GOT3 (cell line): ENCODE results near the gene AMPD3.

ENCODE experiments used
- DNase-seq: peaks from one replicate; lab custom pipeline; 2025; ENCODE audit warnings: mixed read lengths; lab: John Stamatoyannopoulos, UW

Gene AMPD3

DNA sequence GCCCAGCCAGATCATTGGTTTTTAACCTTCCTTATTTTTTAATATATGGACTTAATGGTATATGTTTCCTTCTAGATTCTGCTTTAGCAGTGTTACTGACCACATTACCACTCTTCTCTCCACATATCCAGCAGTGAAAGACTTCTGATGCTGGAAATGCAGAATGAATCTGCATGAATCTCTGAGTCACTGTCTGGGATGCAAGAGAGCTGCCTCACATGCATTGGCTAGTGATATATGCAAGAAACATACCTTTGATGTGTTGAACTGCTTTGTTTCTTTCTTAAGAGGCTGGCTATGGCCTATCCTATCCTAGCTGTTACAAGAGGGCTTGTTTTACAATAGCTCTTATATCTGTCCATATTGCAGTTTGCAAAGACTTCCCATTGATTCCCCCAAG is 16.6 kb upstream of the AMPD3 start:
- no peak for DNase-seq

DNA sequence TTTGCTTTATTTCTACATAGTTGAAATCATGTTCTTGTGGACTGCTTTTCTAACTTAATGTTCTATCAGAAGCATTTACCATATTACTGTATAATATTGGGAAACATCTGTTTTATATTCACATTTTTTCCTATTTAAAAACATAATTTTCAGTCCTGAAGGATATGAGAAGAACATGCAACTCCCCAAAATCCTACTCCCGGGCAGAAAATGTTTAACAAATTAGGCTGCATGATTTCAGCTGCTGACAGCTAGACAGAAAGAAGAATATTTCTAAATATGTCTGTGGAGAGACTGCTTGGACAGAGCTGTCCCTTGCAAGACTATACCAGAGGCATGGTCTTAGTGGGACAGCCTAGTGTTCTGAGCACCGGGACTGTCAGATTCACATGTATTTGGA is 15.7 kb upstream of the AMPD3 start:
- DNase-seq: no peak

DNA sequence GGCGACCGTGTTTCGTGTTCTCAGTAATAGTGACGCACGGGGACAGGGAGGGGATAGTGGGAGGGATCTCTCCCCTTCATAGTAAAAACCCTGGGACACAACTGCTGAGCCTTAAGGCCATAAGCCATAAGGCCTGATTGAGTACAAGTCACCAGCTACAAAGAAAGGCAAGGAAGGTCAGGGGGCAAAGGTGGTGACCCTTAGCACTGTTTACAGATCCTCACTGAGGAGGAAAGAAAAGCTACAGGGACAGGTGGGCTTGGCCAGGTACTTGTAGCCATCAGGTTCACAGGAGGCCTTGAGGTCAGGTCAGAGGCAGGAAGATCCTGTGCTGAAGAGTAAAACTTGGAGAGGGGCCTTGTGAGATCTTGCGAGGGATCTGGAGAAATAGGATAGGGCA is 15.1 kb upstream of the AMPD3 start:
- no peak for DNase-seq

DNA sequence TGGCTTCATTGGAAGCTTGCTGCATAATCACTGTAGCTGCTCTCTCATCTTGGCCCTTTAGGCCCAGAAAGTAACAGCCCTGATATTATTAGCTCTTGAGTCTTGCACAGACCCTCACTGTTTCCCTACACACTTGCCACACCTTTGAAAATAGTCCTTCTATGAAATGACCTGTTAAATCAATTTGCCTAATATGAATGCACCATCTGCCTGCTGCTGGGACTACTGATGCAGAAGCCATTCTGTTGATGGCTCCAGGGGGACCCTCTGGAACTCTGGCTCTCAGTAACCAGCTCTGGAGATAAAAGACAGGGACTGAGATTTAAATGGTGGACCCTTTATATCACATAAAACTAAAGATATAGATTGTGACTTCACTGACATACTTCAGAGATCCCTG is 14.7 kb upstream of the AMPD3 start:
- no peak for DNase-seq

DNA sequence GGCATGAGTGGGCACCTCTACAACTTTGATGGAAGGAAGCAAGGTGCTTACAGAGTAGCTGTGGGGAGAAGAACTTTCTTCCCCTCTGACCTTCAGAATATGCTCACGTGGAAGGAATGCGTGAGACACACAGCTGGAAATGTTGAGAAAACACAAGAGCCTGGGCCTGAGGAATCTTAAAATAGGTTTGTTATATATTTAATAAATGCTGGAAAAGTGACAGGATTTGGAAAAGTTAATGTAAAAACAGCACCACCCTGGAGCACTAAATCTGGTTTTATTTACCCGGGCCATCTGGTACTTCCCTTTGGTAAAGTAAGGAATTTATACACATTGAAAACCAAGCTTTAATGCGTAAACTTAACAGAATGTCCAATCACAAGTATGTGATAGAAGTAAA is 14.0 kb upstream of the AMPD3 start:
- DNase-seq: no peak

DNA sequence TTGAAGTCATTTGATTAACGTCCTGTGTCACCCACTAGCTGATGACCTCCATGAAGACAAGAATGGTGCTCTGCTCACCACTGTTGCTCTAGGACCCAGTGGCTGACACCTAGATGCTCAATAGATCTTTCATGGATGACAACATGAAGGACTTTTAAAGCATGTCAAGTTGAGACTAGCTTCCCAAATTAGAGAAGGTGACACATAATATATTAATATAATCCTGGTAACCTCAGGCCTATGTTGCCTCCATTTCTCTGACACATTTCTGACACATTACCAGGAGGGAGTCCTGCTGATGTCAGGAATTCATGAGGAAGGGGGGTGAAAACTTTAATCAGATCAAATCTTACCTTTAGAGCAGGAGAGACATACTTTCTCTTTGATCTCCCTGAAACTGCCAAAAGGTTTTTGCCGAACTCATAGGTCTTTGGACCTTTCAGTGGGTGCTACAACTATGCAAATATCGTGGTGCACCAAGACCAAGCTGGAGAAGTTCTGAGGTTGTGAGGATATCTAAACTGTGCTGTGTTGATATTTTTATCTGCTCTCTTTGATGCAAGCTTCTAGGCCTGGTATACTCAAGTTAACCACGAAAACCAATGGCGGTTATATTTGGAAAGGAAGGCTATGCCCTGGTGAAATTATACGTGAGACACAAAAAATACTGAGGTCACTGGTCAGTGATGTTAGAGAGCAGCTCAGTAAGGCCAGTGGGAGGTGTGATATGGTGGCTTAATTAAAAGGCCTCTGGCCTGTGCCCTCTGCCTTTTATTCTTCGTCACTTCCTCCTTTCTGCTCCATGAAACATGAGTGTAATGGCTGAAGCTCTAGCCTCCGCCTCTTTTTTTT is 13.2 kb upstream of the AMPD3 start:
- no peak for DNase-seq

DNA sequence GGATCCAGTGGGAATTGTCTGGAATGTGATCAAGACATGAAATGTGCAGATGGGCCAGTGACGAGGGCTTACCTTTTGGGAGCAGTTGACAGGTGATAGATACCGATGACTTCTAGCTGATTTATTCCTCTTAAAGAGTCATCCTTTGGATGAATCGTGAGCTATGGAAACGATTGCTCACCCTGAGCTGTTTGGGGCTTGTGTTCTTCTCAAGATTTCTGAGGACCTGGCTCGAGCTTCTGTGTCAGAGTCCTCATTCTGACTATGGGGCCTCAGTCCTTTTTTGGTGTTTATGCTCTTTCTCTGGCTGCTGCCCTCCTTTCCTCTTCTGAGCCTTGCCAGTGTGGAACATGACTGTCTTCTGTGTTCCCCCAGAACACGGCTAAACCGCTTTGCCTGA is 11.9 kb upstream of the AMPD3 start:
- no peak for DNase-seq

DNA sequence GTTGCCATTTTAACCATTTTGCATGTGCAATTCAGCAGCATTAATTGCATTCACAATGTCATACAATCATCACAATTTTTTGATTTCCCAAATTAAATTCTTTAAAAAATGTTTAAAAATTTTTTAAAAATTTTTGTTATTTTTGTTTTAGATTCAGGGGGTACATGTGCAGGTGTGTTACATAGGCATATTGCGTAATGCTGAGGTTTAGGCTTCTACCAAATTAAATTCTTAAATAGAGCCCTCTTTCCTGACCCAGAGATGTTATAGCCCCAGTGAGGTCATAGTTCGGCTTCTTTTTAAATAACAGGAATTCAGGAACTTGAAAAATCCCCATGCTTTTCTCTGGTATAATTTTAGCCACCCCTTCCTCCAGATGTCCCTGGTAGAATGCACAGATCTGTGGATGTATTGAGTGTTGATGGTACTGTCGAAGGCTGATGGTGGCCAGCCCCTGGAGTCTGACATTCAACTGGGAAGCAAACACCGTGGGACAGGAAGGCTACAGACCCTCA is 11.3 kb upstream of the AMPD3 start:
- DNase-seq: no peak

DNA sequence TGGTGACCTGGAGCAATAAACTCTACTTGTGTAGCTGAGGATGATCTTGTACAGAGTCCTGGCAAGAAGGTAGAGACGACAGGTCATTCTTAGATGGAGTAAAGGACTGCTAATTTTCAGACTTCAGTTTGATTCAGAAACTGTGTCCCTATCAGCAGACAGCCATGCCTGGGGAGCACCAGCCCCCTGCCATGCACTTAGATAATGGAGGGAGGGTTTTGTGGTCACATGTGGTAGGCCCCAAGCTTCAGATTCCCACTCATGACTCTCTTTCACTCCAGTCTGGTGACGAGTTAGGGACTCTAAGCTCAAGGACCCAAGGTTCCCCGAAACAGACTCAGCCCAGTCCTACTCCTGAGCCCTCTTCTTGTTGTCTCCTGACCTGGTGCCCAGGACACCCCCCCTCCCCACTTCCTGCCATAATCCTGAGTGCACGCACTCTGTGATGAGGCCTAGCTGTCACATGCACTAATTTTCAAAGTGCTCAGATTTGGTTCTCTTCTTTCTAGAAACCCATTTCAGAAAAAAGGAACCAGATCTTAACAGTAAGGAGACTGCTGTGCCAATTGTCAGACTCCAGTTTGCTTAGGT is 10.2 kb upstream of the AMPD3 start:
- DNase-seq: no peak

DNA sequence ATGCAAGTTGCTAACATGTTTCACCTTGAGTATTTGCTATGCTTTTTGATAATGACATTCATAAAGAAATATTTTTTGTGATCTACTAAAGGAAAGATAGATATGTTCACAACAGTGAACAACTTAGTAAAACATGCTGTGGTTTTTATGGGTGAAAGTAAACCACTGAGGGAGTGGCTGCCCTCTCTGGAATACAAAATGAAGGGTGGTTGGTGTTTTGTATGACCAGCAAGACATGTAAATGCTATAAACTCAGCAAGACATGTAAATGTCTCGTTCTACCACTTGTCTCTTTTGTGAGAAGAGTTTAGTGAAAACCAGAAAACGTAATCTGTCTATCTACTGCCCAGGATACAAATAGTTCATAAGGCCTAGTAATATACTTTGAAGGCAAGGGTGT is 7.6 kb upstream of the AMPD3 start:
- DNase-seq: no peak

DNA sequence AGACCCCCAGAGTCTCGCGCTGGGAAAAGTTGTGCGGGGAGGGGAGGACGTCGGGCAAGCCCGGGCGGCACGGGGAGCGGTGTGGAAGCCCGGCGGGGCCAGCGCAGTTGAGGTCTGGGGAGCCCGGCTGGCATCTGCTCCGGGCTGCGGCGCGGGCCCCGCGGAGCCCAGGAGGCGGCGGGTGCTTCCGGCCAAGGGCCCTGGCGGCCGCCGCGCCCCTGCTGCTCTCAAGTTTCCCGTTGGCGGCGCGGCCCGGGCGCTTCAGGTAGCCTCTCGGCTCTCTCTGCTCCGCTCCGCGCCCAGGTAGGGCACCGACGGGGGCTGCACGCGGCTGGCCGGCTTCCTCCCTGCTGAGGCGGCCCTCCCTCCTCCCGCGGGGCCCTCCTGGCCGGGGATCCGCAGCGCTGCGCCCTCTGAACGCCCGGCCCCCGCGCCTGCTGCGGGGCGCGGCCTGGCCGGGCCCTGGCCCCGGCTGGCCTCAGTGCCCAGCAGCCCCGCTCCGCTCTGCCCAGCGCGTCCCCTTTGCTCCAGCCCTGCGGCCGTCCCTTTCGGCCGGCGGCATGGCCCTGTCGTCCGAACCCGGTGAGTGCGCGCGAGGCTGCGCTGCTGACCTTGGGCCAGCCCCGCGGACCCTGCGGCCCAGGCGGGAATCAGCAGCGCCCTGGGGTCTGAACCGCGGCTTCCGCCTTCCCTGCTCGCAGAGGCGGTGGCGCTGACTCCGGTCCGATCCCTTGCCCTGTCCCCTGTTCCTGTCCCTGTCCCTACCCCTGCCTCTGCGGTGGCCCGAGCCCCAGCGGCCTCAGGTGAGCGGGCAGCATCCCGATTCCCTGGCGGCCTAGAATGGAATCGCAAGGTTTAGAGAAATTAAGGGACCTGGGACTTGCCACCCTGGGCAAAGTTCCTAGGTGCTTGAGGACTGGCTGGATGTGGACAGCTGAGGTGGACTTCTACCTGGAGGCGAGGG is 4.3 kb upstream of the AMPD3 start:
- no peak for DNase-seq

DNA sequence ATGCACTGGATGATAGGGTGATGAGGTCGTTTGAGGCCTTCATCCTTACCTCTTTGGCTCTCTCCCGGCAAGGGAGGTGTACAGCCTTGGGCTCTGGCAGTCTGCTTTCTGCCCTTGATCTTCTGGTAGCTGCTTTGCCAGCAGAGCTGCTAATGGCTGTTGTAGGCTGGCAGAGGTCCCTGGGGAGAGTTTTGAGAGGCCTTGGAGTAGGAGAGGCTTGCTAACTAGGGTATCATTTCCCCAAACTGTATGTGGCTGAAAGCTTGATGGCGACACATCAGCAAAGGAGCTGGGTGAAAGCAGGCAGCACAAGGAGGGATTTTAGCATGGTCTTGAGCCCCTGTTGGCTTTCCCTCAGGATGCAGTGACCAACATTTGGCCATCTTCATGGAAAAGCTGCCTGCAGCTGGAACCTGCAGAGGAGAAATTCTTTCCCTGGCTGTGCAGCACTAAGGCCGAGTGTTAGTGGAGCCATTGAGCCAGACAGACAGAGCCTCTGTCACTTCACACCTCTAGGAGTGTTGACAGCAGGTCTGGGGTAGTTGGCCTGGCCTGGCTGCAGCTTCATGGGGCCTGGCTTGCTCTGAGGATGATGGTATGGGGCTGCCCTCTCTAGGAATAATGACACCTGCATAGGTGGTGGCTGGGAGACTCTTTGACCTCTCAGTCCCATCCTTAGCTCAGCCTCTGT is 3.5 kb upstream of the AMPD3 start:
- no peak for DNase-seq

DNA sequence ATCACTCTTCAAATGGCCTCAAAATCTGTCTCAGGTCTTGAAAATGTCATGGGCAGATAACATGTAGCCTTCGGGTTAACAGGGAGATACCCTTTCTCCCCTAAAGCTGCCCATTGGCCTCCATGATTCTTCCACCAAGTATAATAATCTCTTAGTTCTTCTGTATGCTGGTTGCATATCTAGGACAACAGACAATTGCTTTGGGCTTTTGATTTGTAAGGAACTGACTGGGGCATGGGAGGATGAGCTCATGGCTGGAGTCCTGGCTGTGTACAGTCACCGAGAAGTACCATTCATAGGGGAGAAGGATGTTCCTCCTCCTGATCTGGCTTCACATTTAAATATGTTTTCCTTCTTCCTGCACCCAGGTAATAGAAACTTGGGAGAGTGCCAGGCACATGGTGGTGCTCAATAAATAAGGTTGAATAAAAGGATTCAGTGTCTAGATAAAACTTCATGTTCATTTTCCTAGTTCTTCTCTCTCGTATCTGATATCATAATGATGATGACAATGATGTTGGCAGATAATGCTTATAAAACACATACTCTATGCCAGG is 2.8 kb upstream of the AMPD3 start:
- DNase-seq: no peak

DNA sequence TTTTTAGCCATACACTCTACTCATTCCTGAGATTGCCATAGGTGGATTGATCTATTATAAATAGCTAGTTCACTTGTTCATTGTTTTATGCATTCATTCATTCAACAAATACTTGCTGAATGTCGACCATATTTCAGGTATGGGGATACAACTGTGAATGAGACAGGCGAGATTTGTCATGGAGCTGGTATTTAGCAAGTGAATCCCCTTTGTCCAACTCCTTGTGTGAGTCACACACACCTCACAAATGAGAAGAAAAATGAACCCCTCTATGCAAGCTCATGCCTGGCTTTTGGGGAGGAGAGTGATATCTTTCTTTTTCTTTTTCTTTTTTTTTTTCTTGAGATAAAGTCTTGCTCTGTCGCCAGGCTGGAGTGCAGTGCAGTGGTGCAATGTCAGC is 1.8 kb upstream of the AMPD3 start:
- no peak for DNase-seq

DNA sequence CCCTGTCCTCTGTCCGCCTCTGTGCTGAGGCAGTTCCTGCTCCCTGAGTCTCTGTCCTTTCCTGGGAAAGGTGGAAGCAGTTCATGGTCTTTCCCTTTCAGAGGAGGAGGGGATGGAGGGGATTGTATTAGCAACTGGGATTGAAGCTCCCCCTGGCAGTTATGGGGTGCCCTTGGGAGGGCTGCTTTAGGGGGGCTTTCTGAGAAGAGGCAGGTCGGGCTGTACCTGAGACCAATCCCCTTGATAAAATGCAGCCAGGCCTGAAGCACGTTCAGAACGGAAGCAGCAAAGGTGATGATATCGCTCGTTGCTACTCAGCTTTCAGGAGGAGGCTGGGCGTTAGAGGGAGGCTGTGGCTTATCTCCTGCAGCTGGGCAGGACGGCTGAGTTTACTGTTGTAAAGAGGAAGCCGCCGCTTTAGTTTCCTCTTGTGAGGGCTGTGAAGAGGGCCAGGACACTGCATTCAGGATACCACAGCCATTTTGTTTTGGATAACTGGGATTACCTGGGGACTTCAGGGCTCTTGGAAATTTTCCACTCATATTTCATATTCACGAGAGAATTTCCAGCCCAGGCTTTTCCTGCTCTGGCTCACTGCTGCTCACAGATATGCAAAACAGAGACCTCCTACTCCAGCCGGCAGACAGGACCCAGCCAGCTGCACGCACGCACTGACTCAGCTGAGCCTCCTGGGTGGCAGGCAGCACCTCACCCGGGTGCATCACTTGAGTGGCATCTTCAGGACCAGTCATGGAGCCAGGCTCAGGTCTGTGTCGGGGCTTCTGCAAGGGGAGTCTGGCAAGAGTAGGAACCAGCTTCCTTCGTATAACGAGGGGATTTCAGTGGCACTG is 798 bp downstream of the AMPD3 start:
- DNase-seq: no peak

DNA sequence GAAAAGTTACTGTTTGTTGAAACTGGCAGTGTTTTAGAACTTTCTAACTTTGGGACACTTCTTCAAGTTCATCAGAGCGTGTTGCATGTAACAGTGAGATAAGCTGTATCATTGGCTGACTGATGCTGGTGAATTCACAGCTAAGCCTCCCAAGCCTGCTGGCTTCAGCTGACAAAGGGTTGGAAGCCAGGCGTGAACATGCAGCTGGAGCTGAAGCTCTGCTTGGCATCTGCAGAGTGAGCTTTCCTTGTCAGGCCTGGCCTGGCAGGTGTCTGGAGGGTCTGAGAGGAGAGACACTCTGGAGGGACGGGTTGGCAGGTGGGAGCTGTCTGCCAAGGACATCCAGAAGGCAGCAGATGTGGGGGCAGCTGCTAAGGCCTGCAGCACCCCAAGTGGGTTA is 1.5 kb downstream of the AMPD3 start:
- DNase-seq: no peak

DNA sequence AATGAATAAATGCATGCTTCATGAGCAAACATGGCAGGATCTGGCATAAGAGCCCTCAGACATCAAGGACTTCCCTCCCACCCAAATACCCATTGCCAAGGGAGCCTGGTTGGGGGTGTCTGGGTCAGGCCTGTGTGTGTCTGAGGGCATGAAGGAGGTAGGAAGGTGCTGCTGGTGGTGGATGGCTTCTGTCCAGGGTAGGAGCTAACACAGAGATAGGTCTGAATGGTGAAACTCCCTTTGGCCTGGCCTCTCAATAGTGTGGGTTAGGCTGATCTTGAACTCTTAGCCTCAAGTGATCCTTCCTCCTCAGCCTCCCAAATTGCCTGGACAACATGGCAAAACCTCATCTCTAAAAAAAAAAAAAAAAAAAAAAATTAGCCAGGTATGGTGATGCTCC is 2.8 kb downstream of the AMPD3 start:
- DNase-seq: no peak

DNA sequence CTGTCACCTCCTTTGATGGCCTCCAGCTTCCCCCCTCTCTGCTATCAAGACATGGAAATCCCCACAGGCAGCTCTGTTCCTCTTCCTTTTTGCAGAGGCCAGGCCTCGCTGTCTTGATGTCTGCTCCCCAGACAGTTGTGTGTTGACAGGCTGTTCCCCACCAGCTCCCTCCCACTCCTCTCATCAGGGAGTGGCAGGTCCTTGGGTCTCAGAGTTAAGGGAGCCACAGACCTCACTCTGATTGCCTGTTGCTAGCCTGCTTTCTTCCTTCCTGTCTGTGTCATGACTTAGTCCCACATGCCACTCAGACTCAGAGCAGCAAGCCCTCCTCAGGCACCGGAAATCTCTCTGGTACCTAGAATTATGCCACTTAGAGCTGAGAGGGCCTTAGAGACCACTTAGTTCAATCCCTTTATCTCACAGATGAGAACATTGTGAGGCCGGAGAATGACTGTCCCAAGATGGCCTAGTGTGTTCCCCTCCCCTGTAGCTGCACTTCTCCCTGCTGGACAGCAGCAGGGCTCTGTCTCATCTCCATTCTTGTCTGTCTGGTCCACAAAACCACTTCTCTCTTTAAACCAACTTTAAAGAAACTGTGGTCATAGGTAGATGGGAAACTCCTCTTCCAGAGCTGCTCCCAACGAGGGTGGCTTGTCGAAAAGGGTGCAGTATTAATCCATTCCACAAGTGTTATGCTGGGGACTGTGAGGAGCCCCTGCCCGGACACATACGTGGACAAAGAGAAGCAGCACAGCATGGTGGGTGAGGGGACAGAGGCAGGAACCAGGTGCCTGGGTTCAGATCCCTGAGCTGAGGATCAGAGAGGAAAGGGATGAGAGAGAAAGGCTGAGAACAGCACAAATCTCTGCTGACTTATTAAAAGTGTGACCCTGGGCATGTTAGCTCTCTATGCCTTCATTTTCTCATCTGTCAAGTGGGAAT is 4.2 kb downstream of the AMPD3 start:
- no peak for DNase-seq

DNA sequence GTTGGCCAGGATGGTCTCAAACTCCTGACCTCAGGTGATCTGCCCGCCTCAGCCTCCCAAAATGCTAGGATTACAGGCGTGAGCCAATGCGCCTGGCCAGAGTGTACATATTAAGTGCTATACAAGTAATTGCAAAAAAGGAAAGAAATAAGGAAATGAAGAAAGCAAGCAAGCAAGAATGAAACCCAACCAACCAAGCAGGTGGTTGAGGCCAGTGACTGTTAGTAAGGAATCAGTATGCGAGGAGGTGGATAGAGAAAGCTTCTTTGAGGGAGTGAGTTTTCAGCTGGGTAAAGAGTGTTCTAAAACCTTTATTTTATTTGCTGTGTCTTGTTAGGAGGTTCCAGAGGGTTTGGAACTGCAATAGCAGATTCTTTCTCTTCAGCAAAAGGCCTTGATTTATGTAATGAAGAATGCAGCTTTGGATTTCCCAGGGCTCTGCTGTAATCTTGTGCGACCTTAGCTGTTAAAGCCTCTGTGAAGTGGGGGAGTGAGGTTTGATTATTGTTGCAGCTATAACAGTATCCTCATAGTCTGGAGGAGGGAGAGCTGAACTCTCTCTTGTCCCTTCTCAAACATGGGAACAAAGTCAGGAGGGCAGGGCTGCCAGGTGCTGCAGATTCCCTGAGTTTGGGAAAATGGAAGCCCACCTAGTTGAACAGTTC is 5.7 kb downstream of the AMPD3 start:
- no peak for DNase-seq
